Activated naive CD8-positive, alpha-beta T cell treated with anti-CD3 and anti-CD28 coated beads, Interleukin-2, amount 10 ng/mL, durations not matched to agents 7 days and 5 days (primary cell): ENCODE data around the gene MYH4. TPM values are rescaled to one million over a fixed set of nuclear protein-coding genes. Genes with fewer than 3 reads are reported as not detected.

Experiments
- ATAC-seq: fragments of 150-1000 bp; cut with Tn5 transposase; one replicate; pipeline ENCODE4 v1.10.0; 2021; ENCODE audit warnings: low read depth, moderate library complexity
- POLR2A ChIA-PET: fragments of 350-600 bp; sonication (Branson Sonifier 250); formaldehyde crosslinking; loops from one replicate; lab custom pipeline; 2021; ENCODE audit warnings: antibody characterized with exemption; lab: Charles Lee
- DNase-seq: peaks from one replicate; pipeline ENCODE4 v3.0.0; 2021
- H3K27ac Mint-ChIP-seq: one replicate; pipeline ENCODE4 v1.8.0; 2022; ENCODE audit warnings: mild to moderate bottlenecking, mixed read lengths
- H3K27me3 Mint-ChIP-seq: one replicate; pipeline ENCODE4 v1.8.0; 2022; ENCODE audit warnings: mild to moderate bottlenecking, moderate library complexity, mixed read lengths
- H3K36me3 Mint-ChIP-seq: one replicate; pipeline ENCODE4 v1.8.0; 2021; ENCODE audit warnings: mild to moderate bottlenecking, mixed read lengths
- H3K4me1 Mint-ChIP-seq: one replicate; pipeline ENCODE4 v1.8.0; 2021; ENCODE audit warnings: mixed read lengths
- H3K4me3 Mint-ChIP-seq: one replicate; pipeline ENCODE4 v1.8.0; 2022; ENCODE audit warnings: mild to moderate bottlenecking, moderate library complexity, mixed read lengths
- H3K9me3 Mint-ChIP-seq: one replicate; pipeline ENCODE4 v1.8.0; 2021; ENCODE audit warnings: mixed read lengths
- total RNA-seq, 2 experiments: library from RNA; stranded (reverse); gene quantifications; one replicate each; pipeline ENCODE4 v1.2.3, GENCODE V29; 2021

The MYH4 gene
- total RNA-seq, 2 experiments from 2014 or later: not detected

DNA sequence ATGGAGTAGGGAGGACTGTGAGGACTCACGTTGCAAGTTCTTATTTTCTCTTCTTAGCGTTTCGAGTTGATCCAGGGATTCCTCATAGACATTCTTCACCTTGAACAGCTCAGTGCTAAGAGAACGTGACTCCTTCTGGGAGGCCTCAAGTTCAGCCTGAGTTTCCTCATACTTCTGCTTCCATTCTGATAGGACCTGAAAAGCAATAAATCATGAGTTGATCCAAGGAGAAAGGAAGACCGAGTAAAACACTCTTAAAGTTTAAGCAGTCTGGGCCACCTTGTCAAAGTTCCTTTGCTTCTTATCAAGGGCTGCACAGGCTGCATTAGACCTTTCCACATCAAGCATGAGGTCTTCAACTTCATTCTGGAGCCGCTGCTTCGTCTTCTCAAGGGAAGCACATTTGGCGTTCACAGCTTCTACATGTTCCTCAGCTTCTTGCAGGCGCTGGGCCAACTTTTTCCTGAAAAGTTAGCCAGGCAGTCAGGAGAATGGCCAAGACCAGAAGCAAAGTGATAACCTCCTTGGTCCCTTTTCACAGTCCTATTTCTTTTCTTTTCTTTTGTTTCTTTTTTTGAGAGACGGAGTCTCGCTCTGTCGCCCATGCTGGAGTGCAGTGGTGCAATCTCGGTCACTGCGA lies 72.7 kb downstream of the MYH4 start:
- H3K4me3 Mint-ChIP-seq: no peak overlapping the region
- no peak for ATAC-seq
- POLR2A ChIA-PET: no interaction called here
- no peaks in the 10 kb centered on the region for H3K36me3 Mint-ChIP-seq
- H3K27me3 Mint-ChIP-seq: peaks cover 2% of the 10 kb centered on the region
- H3K27ac Mint-ChIP-seq: no peak overlapping the region
- no peak for DNase-seq
- no peaks in the 10 kb centered on the region for H3K9me3 Mint-ChIP-seq
- no peaks in the 10 kb centered on the region for H3K4me1 Mint-ChIP-seq

- Mint-ChIP-seq H3K27me3 (peaks cover 5% of the 10 kb centered on the region), H3K9me3 (no peaks in the 10 kb centered on the region), H3K27ac (no peak overlapping the region), H3K36me3 (no peaks in the 10 kb centered on the region), H3K4me3 (no peak overlapping the region), H3K4me1 (no peaks in the 10 kb centered on the region)
- POLR2A ChIA-PET: no interaction called here
- no peak for ATAC-seq
- DNase-seq: no peak
Observed at GRCh38 chr17:10394201-10394887, 75.0 kb downstream of the MYH4 start.

Other genes starting within 250 kb of the MYH4 start
- not detected for gene MYH13, start 96.6 kb downstream of the MYH4 start, total RNA-seq
- not detected for gene MYH8, start 47.6 kb downstream of the MYH4 start, total RNA-seq
- not detected for gene MYH1, start 49.0 kb upstream of the MYH4 start, total RNA-seq
- not detected for gene MYH2, start 80.1 kb upstream of the MYH4 start, total RNA-seq
- gene MYH3, start 187.8 kb upstream of the MYH4 start, total RNA-seq: 1 to 10 TPM; 3.6 to 6.0 TPM
- 10 to 100 TPM; 25.3 to 26.2 TPM for gene SCO1, start 228.0 kb upstream of the MYH4 start, total RNA-seq
- 10 to 100 TPM; 19.3 to 23.9 TPM for gene ADPRM, start 228.0 kb upstream of the MYH4 start, total RNA-seq